ENCODE results near the gene PROX1. TPM values are rescaled to one million over a fixed set of nuclear protein-coding genes. Genes with fewer than 3 reads are reported as not detected.

Gene PROX1
- total RNA-seq: 0.35 TPM in 1 of 2 replicates, not detected in the other

DNA sequence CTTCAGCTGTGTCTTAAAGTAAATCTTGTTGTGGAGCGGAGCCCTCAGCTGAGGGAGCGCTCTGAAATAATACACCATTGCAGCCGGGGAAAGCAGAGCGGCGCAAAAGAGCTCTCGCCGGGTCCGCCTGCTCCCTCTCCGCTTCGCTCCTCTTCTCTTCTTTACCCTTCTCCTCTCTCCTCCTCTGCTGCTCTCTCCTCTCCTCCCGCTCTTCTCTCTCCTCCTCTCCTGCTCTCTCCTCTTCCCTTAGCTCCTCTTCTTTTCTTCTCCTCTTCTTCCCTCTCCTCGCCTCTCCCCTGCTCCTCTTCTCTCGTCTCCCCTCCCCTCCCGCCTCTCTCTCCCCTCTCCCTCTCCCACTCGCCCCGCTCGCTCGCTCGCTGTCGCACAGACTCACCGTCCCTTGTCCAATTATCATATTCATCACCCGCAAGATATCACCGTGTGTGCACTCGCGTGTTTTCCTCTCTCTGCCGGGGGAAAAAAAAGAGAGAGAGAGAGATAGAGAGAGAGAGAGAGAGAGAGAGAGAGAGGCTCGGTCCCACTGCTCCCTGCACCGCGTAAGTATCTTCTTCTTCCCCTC, at the start of gene PROX1:
Gene PROX1, plus strand, starts transcription at position 47 of the 580 bp plus-strand sequence. CDS start 8,563 bp downstream, outside the sequence.

